Stimulated activated CD8-positive, alpha-beta memory T cell treated with anti-CD3 and anti-CD28 coated beads, Interleukin-7, amount 100 ng/mL, for 24 hours (primary cell): ENCODE data around the gene ZNF763.
"Not testable (repeated sequence)": the region's sequence is repeated elsewhere in the genome, so short reads cannot be mapped to it uniquely, and the experiment has no call there.

Source experiments
- DNase-seq: peaks from one replicate; pipeline ENCODE4 v3.0.0-alpha.2; 2020; ENCODE audit warnings: low read depth

ZNF763 gene

GRCh38 chr19:11964858-11965645 is at the start of gene ZNF763:
Gene ZNF763, plus strand, starts transcription at chr19:11965040. Its CDS starts 169 bp downstream, at chr19:11965209.
- peak; percentile 75 for DNase-seq

- DNase-seq, result no peak
Observed at GRCh38 chr19:11921852-11922495, 42.9 kb upstream of the ZNF763 start.

DNA sequence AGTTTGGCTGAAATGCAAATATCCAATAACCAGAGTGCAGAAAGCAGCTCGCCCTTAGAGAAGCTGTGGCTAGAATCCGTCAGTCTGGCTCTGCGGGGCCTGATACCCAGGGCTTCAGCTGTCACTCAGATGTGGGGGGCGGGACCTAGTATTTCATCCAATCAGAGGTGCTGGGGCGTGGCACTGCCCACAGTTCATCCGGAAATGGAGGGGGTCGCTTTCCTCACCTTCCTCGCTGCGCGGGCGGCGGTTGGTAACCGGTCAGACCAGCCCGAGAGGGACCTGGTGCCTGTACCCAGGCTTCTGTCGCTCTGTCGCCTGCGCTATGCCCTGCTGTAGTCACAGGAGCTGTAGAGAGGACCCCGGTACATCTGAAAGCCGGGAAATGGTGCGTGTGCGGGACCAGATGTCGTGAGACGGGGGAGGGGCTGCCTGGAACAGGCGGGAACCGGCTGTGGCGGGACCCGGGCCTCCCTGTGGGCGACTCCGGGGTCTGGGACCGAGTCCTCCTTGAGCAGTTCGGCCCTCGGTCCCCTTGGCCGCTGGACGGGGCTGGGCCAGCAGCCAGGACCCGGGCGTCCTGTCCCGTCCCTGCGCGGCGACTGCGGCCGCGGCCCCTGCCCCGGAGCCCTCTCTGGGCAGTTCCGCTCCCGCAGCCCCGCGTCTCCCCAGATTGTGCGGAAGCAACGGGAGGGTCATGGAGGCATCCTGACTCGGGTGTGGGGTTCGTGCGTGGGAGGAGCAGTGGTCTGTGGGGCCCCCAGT is 39.8 kb upstream of the ZNF763 start, which contains the start of gene ZNF700:
Gene ZNF700 (plus strand): TSS at position 222 of the 765 bp plus-strand sequence. CDS start 104 bp downstream, at position 326.
- peak; percentile 88 for DNase-seq

- not testable (repeated sequence) for DNase-seq
Observed at GRCh38 chr19:11925651-11926187, 39.1 kb upstream of the ZNF763 start.

GRCh38 chr19:11927227-11927626 is 37.6 kb upstream of the ZNF763 start:
- DNase-seq, result no peak

- no peak for DNase-seq
Observed at GRCh38 chr19:11931051-11931450, 33.8 kb upstream of the ZNF763 start.

GRCh38 chr19:11931513-11931912 is 33.3 kb upstream of the ZNF763 start:
- no peak for DNase-seq

- DNase-seq, result not testable (repeated sequence)
Observed at GRCh38 chr19:11935829-11936228, 29.0 kb upstream of the ZNF763 start.

GRCh38 chr19:11938383-11938782 is 26.5 kb upstream of the ZNF763 start:
- not testable (repeated sequence) for DNase-seq

GRCh38 chr19:11941361-11941887 is 23.4 kb upstream of the ZNF763 start:
- DNase-seq, result not testable (repeated sequence)

DNA sequence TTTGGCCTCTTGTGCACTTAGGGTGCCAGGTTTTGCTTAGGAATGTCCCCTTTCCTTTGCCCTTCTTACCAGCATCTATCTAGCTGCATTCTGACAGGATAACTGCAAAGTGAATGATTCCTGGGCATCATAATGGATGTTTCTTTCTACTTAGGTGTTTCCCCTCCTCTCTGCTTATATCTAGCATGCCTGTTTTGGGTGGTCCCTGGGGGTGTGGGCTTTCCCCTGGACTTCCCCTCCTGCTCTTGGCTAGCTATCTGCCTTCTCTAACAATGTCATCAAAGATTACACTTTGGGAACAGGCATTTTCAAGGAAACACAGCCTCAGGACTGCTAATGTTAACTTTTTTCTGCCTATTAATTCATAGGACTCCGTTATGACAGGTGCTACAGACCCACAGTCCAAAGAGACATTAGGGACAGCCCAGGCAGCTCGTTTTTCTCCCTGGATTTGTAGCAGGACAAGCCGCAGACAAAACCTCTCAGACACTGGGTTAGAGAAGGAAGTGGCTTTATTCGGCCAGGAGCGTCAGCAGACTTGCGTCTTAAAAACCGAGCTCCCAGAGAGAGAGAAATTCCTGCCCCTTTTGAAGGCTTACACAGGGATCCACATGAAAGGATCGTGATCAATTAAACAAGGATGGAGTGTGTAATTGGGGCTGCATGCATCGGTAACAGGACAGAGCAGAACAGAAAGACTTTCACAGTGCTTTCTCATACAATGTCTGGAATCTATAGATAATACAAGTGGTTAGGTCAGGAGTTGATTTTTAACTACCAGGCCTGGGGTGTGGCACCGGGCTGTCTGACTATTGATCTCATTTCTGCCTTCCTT is 22.6 kb upstream of the ZNF763 start:
- DNase-seq, result no peak

DNA sequence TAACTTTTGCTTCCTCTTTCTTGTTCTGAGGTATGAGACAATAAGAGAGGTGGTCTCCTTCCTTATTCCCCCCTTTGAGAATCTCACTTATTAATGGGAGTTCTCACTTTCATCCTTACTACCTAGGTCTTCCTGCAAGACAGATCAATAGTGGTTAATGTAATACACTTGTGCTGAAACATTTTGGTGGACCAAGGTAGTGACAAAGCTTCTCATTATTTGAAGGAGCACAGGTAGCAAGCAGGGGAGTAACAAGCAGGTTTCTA is 22.1 kb upstream of the ZNF763 start:
- no peak for DNase-seq

- no peak for DNase-seq
Observed at GRCh38 chr19:11944656-11945055, 20.2 kb upstream of the ZNF763 start.

- DNase-seq, result no peak
Observed at GRCh38 chr19:11948646-11949045, 16.2 kb upstream of the ZNF763 start.

DNA sequence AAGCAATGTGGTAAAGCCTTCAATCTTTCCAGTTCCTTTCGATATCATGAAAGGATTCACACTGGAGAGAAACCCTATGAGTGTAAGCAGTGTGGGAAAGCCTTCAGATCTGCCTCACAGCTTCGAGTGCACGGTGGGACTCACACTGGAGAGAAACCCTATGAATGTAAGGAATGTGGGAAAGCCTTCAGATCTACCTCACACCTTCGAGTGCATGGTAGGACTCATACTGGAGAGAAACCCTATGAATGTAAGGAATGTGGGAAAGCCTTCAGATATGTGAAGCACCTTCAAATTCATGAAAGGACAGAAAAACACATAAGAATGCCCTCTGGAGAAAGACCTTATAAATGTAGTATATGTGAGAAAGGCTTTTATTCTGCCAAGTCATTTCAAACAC is 15.6 kb upstream of the ZNF763 start:
- no peak for DNase-seq

DNA sequence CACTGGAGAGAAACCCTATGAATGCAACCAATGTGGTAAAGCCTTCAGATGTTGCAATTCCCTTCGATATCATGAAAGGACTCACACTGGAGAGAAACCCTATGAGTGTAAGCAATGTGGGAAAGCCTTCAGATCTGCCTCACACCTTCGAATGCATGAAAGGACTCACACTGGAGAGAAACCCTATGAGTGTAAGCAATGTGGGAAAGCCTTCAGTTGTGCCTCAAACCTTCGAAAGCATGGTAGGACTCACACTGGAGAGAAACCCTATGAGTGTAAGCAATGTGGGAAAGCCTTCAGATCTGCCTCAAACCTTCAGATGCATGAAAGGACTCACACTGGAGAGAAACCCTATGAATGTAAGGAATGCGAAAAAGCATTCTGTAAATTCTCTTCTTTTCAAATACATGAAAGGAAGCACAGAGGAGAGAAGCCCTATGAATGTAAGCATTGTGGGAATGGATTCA is 15.2 kb upstream of the ZNF763 start:
- not testable (repeated sequence) for DNase-seq

DNA sequence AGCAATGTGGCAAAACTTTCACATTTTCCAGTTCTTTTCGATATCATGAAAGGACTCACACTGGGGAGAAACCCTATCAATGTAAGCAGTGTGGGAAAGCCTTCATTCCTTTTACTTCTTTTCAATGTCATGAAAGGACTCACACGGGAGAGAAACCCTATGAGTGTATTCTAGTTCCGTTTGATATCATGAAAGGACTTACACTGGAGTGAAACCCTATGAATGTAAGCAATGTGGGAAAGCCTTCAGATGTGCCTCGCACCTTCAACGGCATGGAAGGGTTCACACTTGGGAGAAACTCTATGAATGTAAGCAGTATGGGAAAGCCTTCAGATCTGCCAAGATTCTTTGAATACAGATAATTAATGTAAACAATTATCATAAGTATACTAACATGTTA is 14.5 kb upstream of the ZNF763 start:
- DNase-seq, result no peak

DNA sequence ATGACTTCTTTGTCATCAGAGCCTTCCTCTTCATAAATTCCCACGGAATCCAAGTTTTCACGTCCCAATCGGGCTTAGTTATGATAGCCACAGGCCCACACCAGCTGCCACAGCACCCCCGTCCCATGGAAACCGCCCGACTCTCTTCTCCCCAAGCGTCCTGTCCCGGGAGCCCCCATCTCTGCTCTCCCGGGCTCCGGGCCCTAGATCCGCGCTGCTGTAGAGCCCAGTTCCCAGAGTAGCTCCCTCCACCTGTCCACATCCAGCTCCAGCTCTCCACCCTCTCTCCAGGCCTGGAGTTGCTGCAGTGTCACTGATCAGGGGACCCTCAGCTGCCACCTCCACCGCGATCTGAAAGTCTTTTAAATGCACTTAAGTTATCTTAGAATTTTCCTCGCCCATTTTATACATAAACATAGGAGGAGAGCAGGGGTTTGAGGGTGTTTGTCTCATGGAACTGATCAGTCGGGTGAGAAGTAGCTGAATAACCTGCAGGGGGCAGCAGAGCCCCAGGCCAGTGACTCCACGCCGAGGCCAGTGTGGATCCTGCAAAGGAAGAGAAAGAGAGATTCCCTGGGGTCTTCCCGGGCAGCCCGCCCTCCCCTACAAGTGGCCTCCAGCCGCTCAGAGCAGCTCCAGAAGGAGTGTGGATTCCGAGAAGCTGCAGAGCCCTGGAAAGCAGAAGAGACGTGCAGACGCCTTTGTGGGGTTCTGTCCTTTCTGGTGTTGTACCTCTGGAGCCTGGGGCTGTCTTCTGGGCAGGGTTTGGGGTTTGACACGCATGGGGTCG is 1.1 kb upstream of the ZNF763 start:
- DNase-seq, result peak; percentile 53

DNA sequence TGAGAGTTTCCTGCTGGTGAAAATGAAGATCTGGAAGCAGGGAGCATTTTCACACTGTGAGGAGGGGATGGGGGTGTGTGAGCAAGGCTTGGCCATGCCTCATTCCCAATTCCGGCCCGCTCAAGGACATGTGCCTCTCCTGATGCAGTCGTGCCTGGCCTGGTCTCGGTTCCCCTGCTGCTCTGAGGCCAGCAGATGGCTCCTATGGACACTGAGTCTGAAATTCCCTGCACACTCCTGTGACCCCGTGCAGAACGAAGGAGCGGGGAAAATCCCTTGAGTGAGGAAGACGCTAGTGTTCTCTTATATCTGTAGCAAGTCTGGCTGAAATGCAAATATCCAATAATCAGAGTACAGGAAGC is 363 bp upstream of the ZNF763 start:
- no peak for DNase-seq

GRCh38 chr19:11970174-11970573 is 5.3 kb downstream of the ZNF763 start:
- DNase-seq, result no peak

- DNase-seq, result no peak
Observed at GRCh38 chr19:11971041-11971440, 6.2 kb downstream of the ZNF763 start.
